Natural killer cell treated with Interleukin-12 subunit alpha and Interleukin-12 subunit beta and Interleukin-15 and Interleukin-18, amount 100 ng/mL, for 72 hours (primary cell): Measurements from ENCODE around the gene CD22. TPM values are rescaled to one million over a fixed set of nuclear protein-coding genes. Genes with fewer than 3 reads are reported as not detected.
A peak's percentile ranks its signal among the peaks of the same experiment; 100 is the strongest.

ENCODE experiments used
- ATAC-seq, 2 donors: fragments of 150-1000 bp; cut with Tn5 transposase in 1 of 2; sonication (Bioruptor Pico), chemical (Tn5 transposase) in 1 of 2; 2 replicates each; pipeline ENCODE4 v1.10.0; 2021
- DNase-seq: peaks from one replicate; pipeline ENCODE4 v3.0.0; 2022; ENCODE audit warnings: low spot score
- H3K27ac Mint-ChIP-seq, 2 donors: 1 replicate in 1 of 2; 2 replicates in 1 of 2; pipeline ENCODE4 v1.8.0; 2022; ENCODE audit warnings: mixed read lengths in 2 of 2, mild to moderate bottlenecking in 1 of 2, moderate library complexity in 1 of 2
- H3K27me3 Mint-ChIP-seq, 2 donors: 1 replicate in 1 of 2; 2 replicates in 1 of 2; pipeline ENCODE4 v1.8.0; 2022; ENCODE audit warnings: mixed read lengths in 2 of 2
- H3K36me3 Mint-ChIP-seq: one replicate; pipeline ENCODE4 v1.8.0; 2022; ENCODE audit warnings: mixed read lengths
- H3K4me1 Mint-ChIP-seq, 2 donors: 1 replicate in 1 of 2; 2 replicates in 1 of 2; pipeline ENCODE4 v1.8.0; 2022; ENCODE audit warnings: low read depth in 2 of 2, mixed read lengths in 2 of 2, mild to moderate bottlenecking in 1 of 2
- H3K4me3 Mint-ChIP-seq: one replicate; pipeline ENCODE4 v1.8.0; 2022; ENCODE audit warnings: mixed read lengths
- H3K9me3 Mint-ChIP-seq: 2 replicates; pipeline ENCODE4 v1.8.0; 2022; ENCODE audit warnings: mixed read lengths
- total RNA-seq, 2 donors: library from RNA; stranded (reverse); gene quantifications; one replicate each; pipeline ENCODE4 v1.2.3, GENCODE V29; 2022

CD22 gene
- total RNA-seq, 2 donors from 2014 or later, result 1.1 to 15.0 TPM

GRCh38 chr19:35331551-35332214, 2.7 kb downstream of the CD22 start:
- Mint-ChIP-seq H3K4me1 (peaks cover 19 to 24% of the 10 kb centered on the region in 2 donors), H3K36me3 (no peaks in the 10 kb centered on the region), H3K27me3 (peaks cover 23 to 27% of the 10 kb centered on the region in 2 donors), H3K9me3 (no peaks in the 10 kb centered on the region), H3K27ac (peak overlapping the region in 1 of 2 donors; percentile 57), H3K4me3 (no peak overlapping the region)
- ATAC-seq (no peak), DNase-seq (no peak)

- peaks cover 19 to 24% of the 10 kb centered on the region in 2 donors for H3K4me1 Mint-ChIP-seq
- H3K27ac Mint-ChIP-seq, result peak overlapping the region in 1 of 2 donors; percentile 48
- no peak for DNase-seq
Observed at GRCh38 chr19:35332817-35333216, 3.8 kb downstream of the CD22 start.

GRCh38 chr19:35334144-35334753, 5.3 kb downstream of the CD22 start:
- Mint-ChIP-seq H3K9me3 (no peaks in the 10 kb centered on the region), H3K27ac (peak overlapping the region; percentile 80 to 82), H3K36me3 (no peaks in the 10 kb centered on the region), H3K4me1 (peaks cover 11 to 17% of the 10 kb centered on the region in 2 donors), H3K27me3 (peaks cover 14 to 20% of the 10 kb centered on the region in 2 donors), H3K4me3 (peak overlapping the region; percentile 1)
- no peak for ATAC-seq
- no peak for DNase-seq

More at GRCh38 chr19:35332817-35333216, 3.8 kb downstream of the CD22 start:
- ATAC-seq, result no peak
- no peaks in the 10 kb centered on the region for H3K9me3 Mint-ChIP-seq
- H3K27me3 Mint-ChIP-seq, result peaks cover 21 to 27% of the 10 kb centered on the region in 2 donors
- peak overlapping the region; percentile 12 for H3K4me3 Mint-ChIP-seq
- H3K36me3 Mint-ChIP-seq, result no peaks in the 10 kb centered on the region

DNA sequence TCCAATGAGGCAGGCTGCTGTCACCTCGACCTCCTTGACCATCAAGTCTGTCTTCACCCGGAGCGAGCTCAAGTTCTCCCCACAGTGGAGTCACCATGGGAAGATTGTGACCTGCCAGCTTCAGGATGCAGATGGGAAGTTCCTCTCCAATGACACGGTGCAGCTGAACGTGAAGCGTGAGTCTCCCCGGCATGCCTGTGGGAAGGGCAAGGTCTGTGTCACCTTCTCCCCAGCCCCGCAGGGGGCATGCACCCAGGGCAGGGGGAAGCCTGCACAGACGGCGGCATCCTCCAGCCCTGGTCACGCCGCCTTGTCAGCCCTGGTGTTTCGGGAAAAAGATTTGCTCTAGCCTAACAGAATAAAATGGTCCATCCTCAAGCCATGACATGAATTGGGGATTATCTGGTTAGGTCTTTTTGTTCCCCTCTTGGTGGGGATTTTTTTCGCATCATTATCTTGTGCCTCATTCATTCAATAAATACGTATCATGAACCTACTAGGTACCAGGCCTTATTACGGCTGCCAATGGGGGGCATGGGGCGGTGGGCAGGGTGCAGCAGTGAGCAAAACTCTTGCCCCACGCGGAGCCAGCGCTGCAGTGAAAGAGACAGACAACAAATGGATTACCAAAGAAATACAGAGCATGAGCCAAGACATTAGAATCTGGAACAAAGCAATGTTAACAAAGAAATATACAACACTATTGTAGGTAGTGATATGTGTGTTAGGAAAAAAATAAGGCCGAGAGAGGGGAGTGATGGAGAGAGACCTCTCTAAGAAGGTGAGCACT, 7.4 kb downstream of the CD22 start:
- DNase-seq (peak; percentile 56), ATAC-seq (no peak)
- Mint-ChIP-seq H3K36me3 (no peaks in the 10 kb centered on the region), H3K27ac (peak overlapping the region; percentile 80 to 82), H3K27me3 (peaks cover 7 to 8% of the 10 kb centered on the region in 2 donors), H3K4me1 (peaks cover 11 to 14% of the 10 kb centered on the region in 2 donors), H3K4me3 (no peak overlapping the region), H3K9me3 (no peaks in the 10 kb centered on the region)

- peaks cover 18 to 20% of the 10 kb centered on the region in 2 donors for H3K4me1 Mint-ChIP-seq
- no peaks in the 10 kb centered on the region for H3K36me3 Mint-ChIP-seq
- ATAC-seq (no peak), DNase-seq (peak; percentile 12)
- H3K9me3 Mint-ChIP-seq, result no peaks in the 10 kb centered on the region
- H3K27ac Mint-ChIP-seq, result peak overlapping the region in 1 of 2 donors; percentile 53
- H3K27me3 Mint-ChIP-seq, result peaks cover 10 to 11% of the 10 kb centered on the region in 2 donors
- H3K4me3 Mint-ChIP-seq, result no peak overlapping the region
Observed at GRCh38 chr19:35337097-35337983, 8.4 kb downstream of the CD22 start.

DNA sequence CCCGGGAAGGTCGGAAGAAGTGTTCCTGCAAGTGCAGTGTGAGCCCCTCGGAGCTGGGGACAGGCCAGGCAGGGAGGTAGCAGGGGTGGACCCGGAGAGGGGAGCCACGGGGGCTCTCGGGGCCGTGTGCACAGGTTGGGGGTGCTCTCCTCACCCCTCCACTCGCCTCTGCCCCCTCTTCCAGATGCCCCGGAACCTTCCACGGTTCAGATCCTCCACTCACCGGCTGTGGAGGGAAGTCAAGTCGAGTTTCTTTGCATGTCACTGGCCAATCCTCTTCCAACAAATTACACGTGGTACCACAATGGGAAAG, 9.0 kb downstream of the CD22 start:
- Mint-ChIP-seq H3K36me3 (no peaks in the 10 kb centered on the region), H3K9me3 (no peaks in the 10 kb centered on the region), H3K27me3 (peaks cover 15% of the 10 kb centered on the region in 2 donors), H3K27ac (no peak overlapping the region), H3K4me1 (peaks cover 21 to 22% of the 10 kb centered on the region in 2 donors), H3K4me3 (no peak overlapping the region)
- peak; percentile 53 for DNase-seq
- ATAC-seq, result no peak

DNA sequence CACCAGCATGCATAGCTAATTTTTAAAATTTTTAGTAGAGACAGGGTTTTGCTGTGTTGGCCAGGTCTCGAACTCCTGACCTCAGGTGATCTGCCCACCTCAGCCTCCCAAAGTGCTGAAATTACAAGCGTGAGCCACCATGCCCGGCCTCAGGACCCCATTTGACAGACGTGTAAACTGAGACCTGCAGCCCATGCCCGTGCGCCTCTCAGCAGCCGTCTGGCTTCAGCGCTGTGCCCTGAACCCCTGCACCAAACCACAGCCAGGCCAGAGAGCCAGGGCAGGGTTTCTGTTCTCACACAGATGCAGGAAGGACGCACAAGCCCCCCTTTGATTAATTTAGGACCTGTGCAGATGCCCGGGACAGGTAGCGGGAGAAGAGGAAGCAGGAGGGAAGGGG, 11.4 kb downstream of the CD22 start:
- ATAC-seq (no peak), DNase-seq (peak; percentile 12)
- Mint-ChIP-seq H3K27ac (no peak overlapping the region), H3K9me3 (no peaks in the 10 kb centered on the region), H3K27me3 (peaks cover 11 to 15% of the 10 kb centered on the region in 2 donors), H3K4me1 (peaks cover 10 to 17% of the 10 kb centered on the region in 2 donors), H3K36me3 (no peaks in the 10 kb centered on the region), H3K4me3 (no peak overlapping the region)

GRCh38 chr19:35341006-35341405, 12.0 kb downstream of the CD22 start:
- ATAC-seq, result no peak
- no peak overlapping the region for H3K27ac Mint-ChIP-seq
- H3K4me1 Mint-ChIP-seq, result peaks cover 16 to 23% of the 10 kb centered on the region in 2 donors
- H3K36me3 Mint-ChIP-seq, result no peaks in the 10 kb centered on the region
- DNase-seq, result peak; percentile 41
- no peaks in the 10 kb centered on the region for H3K9me3 Mint-ChIP-seq
- H3K4me3 Mint-ChIP-seq, result no peak overlapping the region
- H3K27me3 Mint-ChIP-seq, result peaks cover 11 to 15% of the 10 kb centered on the region in 2 donors

GRCh38 chr19:35341565-35342225, 12.7 kb downstream of the CD22 start:
- Mint-ChIP-seq H3K4me3 (no peak overlapping the region), H3K4me1 (peaks cover 21 to 27% of the 10 kb centered on the region in 2 donors), H3K36me3 (no peaks in the 10 kb centered on the region), H3K27ac (peak overlapping the region in 1 of 2 donors; percentile 29), H3K9me3 (no peaks in the 10 kb centered on the region), H3K27me3 (peaks cover 11 to 15% of the 10 kb centered on the region in 2 donors)
- DNase-seq (peak; percentile 55), ATAC-seq (no peak)

DNA sequence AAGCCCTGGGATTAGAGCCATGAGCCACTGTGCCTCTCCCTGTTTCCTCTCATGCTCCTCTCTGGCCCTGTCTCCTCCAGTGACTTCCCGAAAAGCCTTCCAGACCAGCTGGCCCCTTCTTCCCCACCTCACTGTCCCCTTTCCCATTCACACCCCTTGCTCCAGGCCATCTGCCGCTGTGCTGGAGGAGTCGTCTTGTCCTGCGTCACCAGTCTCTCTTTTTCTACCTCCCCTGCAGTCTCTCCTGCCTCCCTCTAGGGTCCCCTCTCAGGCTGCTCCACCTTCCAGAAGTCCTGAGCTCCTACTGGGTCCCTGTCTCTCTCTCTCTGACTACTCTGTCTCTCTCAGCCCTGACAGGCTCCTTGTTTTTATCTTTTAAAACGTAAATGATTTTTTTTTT, 13.4 kb downstream of the CD22 start:
- peaks cover 11 to 15% of the 10 kb centered on the region in 2 donors for H3K27me3 Mint-ChIP-seq
- no peaks in the 10 kb centered on the region for H3K9me3 Mint-ChIP-seq
- H3K36me3 Mint-ChIP-seq, result no peaks in the 10 kb centered on the region
- ATAC-seq, result no peak
- peak overlapping the region in 1 of 2 donors; percentile 29 for H3K27ac Mint-ChIP-seq
- no peak overlapping the region for H3K4me3 Mint-ChIP-seq
- DNase-seq, result no peak
- H3K4me1 Mint-ChIP-seq, result peaks cover 28 to 30% of the 10 kb centered on the region in 2 donors

- DNase-seq (no peak), ATAC-seq (no peak)
- Mint-ChIP-seq H3K9me3 (no peaks in the 10 kb centered on the region), H3K27me3 (peaks cover 10 to 15% of the 10 kb centered on the region in 2 donors), H3K27ac (no peak overlapping the region), H3K4me1 (peaks cover 39 to 44% of the 10 kb centered on the region in 2 donors), H3K4me3 (no peak overlapping the region), H3K36me3 (no peaks in the 10 kb centered on the region)
Observed at GRCh38 chr19:35344511-35345031, 15.6 kb downstream of the CD22 start.

DNA sequence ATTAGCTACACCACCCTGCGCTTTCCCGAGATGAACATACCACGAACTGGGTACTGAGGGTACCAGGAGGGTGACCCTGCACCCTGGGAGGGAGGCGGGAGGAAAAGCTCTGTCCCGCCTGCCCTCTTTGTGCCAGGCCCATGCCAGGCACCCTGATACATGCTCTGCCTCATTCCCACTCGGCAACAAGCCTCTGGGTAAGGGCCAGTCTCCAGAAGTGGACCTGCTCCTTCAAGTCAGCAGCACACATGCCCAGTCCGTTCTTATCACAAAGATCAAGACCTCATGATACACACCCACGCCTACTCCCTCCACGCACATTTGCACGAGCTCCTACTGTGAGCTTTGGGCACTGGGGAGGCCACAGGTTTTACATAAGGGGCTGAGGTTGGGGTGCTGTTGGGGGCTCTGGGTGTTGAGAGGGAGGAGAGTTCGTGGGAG, 16.7 kb downstream of the CD22 start:
- H3K4me1 Mint-ChIP-seq, result peaks cover 42 to 46% of the 10 kb centered on the region in 2 donors
- peaks cover 10 to 15% of the 10 kb centered on the region in 2 donors for H3K27me3 Mint-ChIP-seq
- no peaks in the 10 kb centered on the region for H3K36me3 Mint-ChIP-seq
- no peak for DNase-seq
- H3K4me3 Mint-ChIP-seq, result peak overlapping the region; percentile 81
- H3K9me3 Mint-ChIP-seq, result no peaks in the 10 kb centered on the region
- peak in 1 of 2 donors; percentile 2 for ATAC-seq
- H3K27ac Mint-ChIP-seq, result peak overlapping the region; percentile 94 to 97
